ENCODE data around the gene TMEM14B.

Gene TMEM14B

GRCh38 chr6:10722570-10722819 lies 25.1 kb upstream of the TMEM14B start:
- TF ChIP-seq ZFX (IDR thresholded peaks at IDR 0.05; ENCODE audit: borderline replicate concordance) (no peak), CTCF (IDR thresholded peaks at IDR 0.05) (no peak)
- H3K27ac ChIP-seq, result peak overlapping the region; percentile 88

GRCh38 chr6:10722820-10723566 lies 24.6 kb upstream of the TMEM14B start, which contains the start of gene TMEM14C:
Gene TMEM14C (plus strand): TSS chr6:10723070. CDS start chr6:10724614, 1,544 bp downstream.
- peak within 1 kb of the TSS; percentile 88 for H3K27ac ChIP-seq
- TF ChIP-seq CTCF (IDR thresholded peaks at IDR 0.05) (no peak), ZFX (IDR thresholded peaks at IDR 0.05; ENCODE audit: borderline replicate concordance) (no peak)

GRCh38 chr6:10723567-10723881 lies 24.1 kb upstream of the TMEM14B start:
- TF ChIP-seq CTCF (IDR thresholded peaks at IDR 0.05) (no peak), ZFX (IDR thresholded peaks at IDR 0.05; ENCODE audit: borderline replicate concordance) (no peak)
- peak overlapping the region; percentile 88 for H3K27ac ChIP-seq

- TF ChIP-seq CTCF (IDR thresholded peaks at IDR 0.05), result no peak
- no peak for TF ChIP-seq ZFX (IDR thresholded peaks at IDR 0.05; ENCODE audit: borderline replicate concordance)
Observed at GRCh38 chr6:10725044-10725443, 22.6 kb upstream of the TMEM14B start.

GRCh38 chr6:10725716-10726115 lies 21.9 kb upstream of the TMEM14B start:
- no peak for TF ChIP-seq ZFX (IDR thresholded peaks at IDR 0.05; ENCODE audit: borderline replicate concordance)
- no peak for TF ChIP-seq CTCF (IDR thresholded peaks at IDR 0.05)
- H3K27ac ChIP-seq, result no peak overlapping the region

More at GRCh38 chr6:10725044-10725443, 22.6 kb upstream of the TMEM14B start:
- H3K27ac ChIP-seq, result no peak overlapping the region

- no peak for TF ChIP-seq ZFX (IDR thresholded peaks at IDR 0.05; ENCODE audit: borderline replicate concordance)
- H3K27ac ChIP-seq, result no peak overlapping the region
Observed at GRCh38 chr6:10730254-10730653, 17.4 kb upstream of the TMEM14B start.

GRCh38 chr6:10733151-10733715 lies 14.4 kb upstream of the TMEM14B start:
- TF ChIP-seq ZFX (IDR thresholded peaks at IDR 0.05; ENCODE audit: borderline replicate concordance) (no peak), CTCF (IDR thresholded peaks at IDR 0.05) (no peak)
- peak overlapping the region; percentile 9; the same call in 1 of the 2 replicates for H3K27ac ChIP-seq

Data from 22Rv1 (cell line).